Lung (tissue), 12 donors: ENCODE data around the gene CYP2D6. TPM values are rescaled to one million over a fixed set of nuclear protein-coding genes. Genes with fewer than 3 reads are reported as not detected.

Source experiments
- ATAC-seq: fragments of 200-7000 bp; cut with Tn5 transposase; one replicate; pipeline ENCODE4 v1.9.1; 2020; ENCODE audit warnings: moderate number of reproducible peaks; ENCODE audit not compliant: insufficient read depth, low FRiP score
- DNase-seq, 3 donors: peaks; one replicate each; pipeline ENCODE4 v3.0.0-alpha.2; 2013 to 2017
- H3K27ac ChIP-seq, 2 donors: one replicate each; pipeline ENCODE4 v1.5.1; 2013; ENCODE audit warnings: mild to moderate bottlenecking in 2 of 2, moderate library complexity in 2 of 2, control low read depth in 1 of 2, inconsistent platforms in 1 of 2, low read depth in 1 of 2, low read length in 1 of 2
- H3K27me3 ChIP-seq, 3 donors: one replicate each; pipeline ENCODE4 v1.5.1; 2013; ENCODE audit warnings: low read length in 2 of 3; ENCODE audit not compliant: control insufficient read depth in 3 of 3, insufficient read depth in 3 of 3
- H3K36me3 ChIP-seq, 4 donors: one replicate each; pipeline ENCODE4 v1.5.1; 2013; ENCODE audit warnings: low read length in 4 of 4, mild to moderate bottlenecking in 1 of 4, moderate library complexity in 1 of 4; ENCODE audit not compliant: control insufficient read depth in 4 of 4, insufficient read depth in 4 of 4
- H3K4me1 ChIP-seq, 5 donors: one replicate each; pipeline ENCODE4 v1.5.1; 2013; ENCODE audit warnings: low read length in 5 of 5, mild to moderate bottlenecking in 2 of 5, moderate library complexity in 1 of 5; ENCODE audit not compliant: control insufficient read depth in 5 of 5, insufficient read depth in 5 of 5
- H3K4me3 ChIP-seq: one replicate; pipeline ENCODE4 v1.5.1; 2013; ENCODE audit warnings: mild to moderate bottlenecking, control low read depth, moderate library complexity
- H3K9ac ChIP-seq, 2 donors: one replicate each; pipeline ENCODE4 v1.5.1; 2013; ENCODE audit warnings: low read length in 2 of 2, control low read depth in 1 of 2; ENCODE audit not compliant: insufficient read depth in 1 of 2
- H3K9me3 ChIP-seq, 4 donors: one replicate each; pipeline ENCODE4 v1.5.1; 2013; ENCODE audit warnings: low read length in 3 of 4, mild to moderate bottlenecking in 1 of 4, moderate library complexity in 1 of 4; ENCODE audit not compliant: control insufficient read depth in 4 of 4, insufficient read depth in 3 of 4
- CTCF ChIP-seq: IDR thresholded peaks from 2 replicates; pipeline ENCODE4 v1.5.1; 2012; ENCODE audit warnings: mild to moderate bottlenecking; ENCODE audit errors: control extremely low read depth, extremely low read depth
- WGBS, 2 donors: extraction: QIAGEN DNeasy Blood & Tissue Kit; methylation state at CpG; one replicate each; pipeline ENCODE4 v1.1.7; 2013; 5-methylcytosine and 5-hydroxymethylcytosine counted together
- polyA plus RNA-seq, 2 donors: library from polyadenylated mRNA; stranded (reverse); fragments of 200-250 nt; gene quantifications; one replicate each; pipeline ENCODE4 v1.2.1, GENCODE V29; 2013
- total RNA-seq, 2 donors: library from RNA; depleted of rRNA in 1 of 2; stranded (reverse); fragments of >200 nt in 1 of 2; gene quantifications; one replicate each; pipeline ENCODE4 v1.2.1, GENCODE V29; 2014 to 2021
- donor health status: control.
- donor health status: control.
- donor health status: Bipolar disorder and iron deficiency.
- donor health status: healthy.
- donor health status: DM: yes; HTN: yes; CAD: no.

Gene CYP2D6
- total and polyA plus RNA-seq, 4 donors, result 0.80 to 1.3 (median 1.1) TPM

GRCh38 chr22:42172773-42173172, 42.2 kb upstream of the CYP2D6 start:
- ATAC-seq, result no peak
- Histone ChIP-seq H3K4me3 (no peak overlapping the region), H3K9ac (no peak overlapping the region), H3K4me1 (peaks cover 0 to 12% (median 6%) of the 10 kb centered on the region in 5 donors), H3K27me3 (no peaks in the 10 kb centered on the region), H3K27ac (no peak overlapping the region), H3K36me3 (peaks cover 0 to 8% (median 5%) of the 10 kb centered on the region in 4 donors), H3K9me3 (no peaks in the 10 kb centered on the region)
- WGBS, 2 donors, result 60 to 68% methylated on average over 5 of the region's 5 CpGs
- no peak for TF ChIP-seq CTCF
- peak in 2 of 3 donors; percentile 30 to 54 for DNase-seq

GRCh38 chr22:42171946-42172719, 41.5 kb upstream of the CYP2D6 start:
- H3K4me1 ChIP-seq, result peaks cover 0 to 12% (median 6%) of the 10 kb centered on the region in 5 donors
- H3K36me3 ChIP-seq, result peaks cover 0 to 13% (median 5%) of the 10 kb centered on the region in 4 donors
- 93 to 95% methylated on average over 8 of the region's 8 CpGs for WGBS, 2 donors
- no peak overlapping the region for H3K9ac ChIP-seq
- no peak overlapping the region for H3K4me3 ChIP-seq
- ATAC-seq (no peak), DNase-seq (no peak)
- no peaks in the 10 kb centered on the region for H3K27me3 ChIP-seq
- H3K9me3 ChIP-seq, result no peaks in the 10 kb centered on the region
- TF ChIP-seq CTCF, result no peak
- H3K27ac ChIP-seq, result no peak overlapping the region

- H3K4me3 ChIP-seq, result no peak overlapping the region
- H3K9ac ChIP-seq, result no peak overlapping the region
- H3K27ac ChIP-seq, result no peak overlapping the region
- H3K4me1 ChIP-seq, result peaks cover 0 to 12% (median 6%) of the 10 kb centered on the region in 5 donors
- 81 to 90% methylated on average over 5 of the region's 5 CpGs for WGBS, 2 donors
- TF ChIP-seq CTCF, result no peak
- no peak for DNase-seq
- H3K27me3 ChIP-seq, result no peaks in the 10 kb centered on the region
- H3K9me3 ChIP-seq, result no peaks in the 10 kb centered on the region
- H3K36me3 ChIP-seq, result peaks cover 0 to 16% (median 5%) of the 10 kb centered on the region in 4 donors
- no peak for ATAC-seq
These were observed 40.8 kb upstream of the CYP2D6 start for GRCh38 chr22:42171417-42171816.
